H9 (cell line): ENCODE results near the gene HHATL. TPM values are rescaled to one million over a fixed set of nuclear protein-coding genes. Genes with fewer than 3 reads are reported as not detected.

Source experiments
- DNase-seq: peaks from one replicate; pipeline ENCODE4 v3.0.0-alpha.2; 2017
- H2AFZ ChIP-seq: one replicate; pipeline ENCODE4 v1.6.1; 2013; ENCODE audit warnings: mild to moderate bottlenecking, low read length, control low read depth, moderate library complexity
- H2AK5ac ChIP-seq: 2 replicates; pipeline ENCODE4 v1.6.1; 2013; ENCODE audit warnings: low read length, control low read depth, mixed read lengths; ENCODE audit not compliant: insufficient read length
- H2BK120ac ChIP-seq: one replicate; pipeline ENCODE4 v1.6.1; 2013; ENCODE audit warnings: low read depth, mild to moderate bottlenecking, low read length, control low read depth, inconsistent platforms; ENCODE audit not compliant: poor library complexity, severe bottlenecking
- H2BK12ac ChIP-seq: 2 replicates; pipeline ENCODE4 v1.6.1; 2013; ENCODE audit warnings: low read length, control low read depth, mixed read lengths, low read depth; ENCODE audit not compliant: insufficient read length
- H2BK15ac ChIP-seq: 2 replicates; pipeline ENCODE4 v1.6.1; 2013; ENCODE audit warnings: low read depth, low read length, control low read depth
- H2BK20ac ChIP-seq: one replicate; pipeline ENCODE4 v1.6.1; 2013; ENCODE audit warnings: low read depth, mild to moderate bottlenecking, low read length, control low read depth, inconsistent platforms; ENCODE audit not compliant: poor library complexity, severe bottlenecking
- H2BK5ac ChIP-seq: 2 replicates; pipeline ENCODE4 v1.6.1; 2013; ENCODE audit warnings: low read length, control low read depth, mixed read lengths; ENCODE audit not compliant: insufficient read length
- H3K14ac ChIP-seq: 2 replicates; pipeline ENCODE4 v1.6.1; 2013; ENCODE audit warnings: low read length, control low read depth; ENCODE audit not compliant: insufficient read depth
- H3K18ac ChIP-seq: 2 replicates; pipeline ENCODE4 v1.6.1; 2013; ENCODE audit warnings: low read depth, mild to moderate bottlenecking, mixed read lengths, low read length, control low read depth; ENCODE audit not compliant: insufficient read length
- H3K23ac ChIP-seq: 2 replicates; pipeline ENCODE4 v1.6.1; 2013; ENCODE audit warnings: low read length, control low read depth, mixed read lengths, low read depth; ENCODE audit not compliant: insufficient read length
- H3K23me2 ChIP-seq: 2 replicates; pipeline ENCODE4 v1.6.1; 2013; ENCODE audit warnings: low read depth, mild to moderate bottlenecking, mixed read lengths, low read length, control low read depth; ENCODE audit not compliant: insufficient read length, poor library complexity, severe bottlenecking
- H3K27ac ChIP-seq: 2 replicates; pipeline ENCODE4 v1.5.1; 2013; ENCODE audit warnings: low read length, control low read depth, mixed read lengths, low read depth; ENCODE audit not compliant: insufficient read length
- H3K27me3 ChIP-seq: 2 replicates; pipeline ENCODE4 v1.6.1; 2013; ENCODE audit warnings: low read length, control low read depth, inconsistent platforms; ENCODE audit not compliant: insufficient read depth
- H3K4ac ChIP-seq: 2 replicates; pipeline ENCODE4 v1.6.1; 2013; ENCODE audit warnings: low read depth, mild to moderate bottlenecking, control low read depth, inconsistent platforms, low read length, moderate library complexity
- H3K4me1 ChIP-seq: 2 replicates; pipeline ENCODE4 v1.6.1; 2013; ENCODE audit warnings: low read length, control low read depth, inconsistent platforms; ENCODE audit not compliant: insufficient read depth
- H3K4me2 ChIP-seq: 2 replicates; pipeline ENCODE4 v1.6.1; 2013; ENCODE audit warnings: low read length, control low read depth, mixed read lengths; ENCODE audit not compliant: insufficient read length, insufficient read depth
- H3K56ac ChIP-seq: 2 replicates; pipeline ENCODE4 v1.6.1; 2013; ENCODE audit warnings: low read depth, mild to moderate bottlenecking, mixed read lengths, low read length, control low read depth; ENCODE audit not compliant: insufficient read length
- H3K79me1 ChIP-seq: 2 replicates; pipeline ENCODE4 v1.6.1; 2013; ENCODE audit warnings: low read depth, mild to moderate bottlenecking, moderate library complexity, low read length, control low read depth, inconsistent platforms; ENCODE audit not compliant: insufficient read depth, poor library complexity, severe bottlenecking
- H3K79me2 ChIP-seq: 2 replicates; pipeline ENCODE4 v1.6.1; 2013; ENCODE audit warnings: low read length, control low read depth, inconsistent platforms; ENCODE audit not compliant: insufficient read depth
- H3K9ac ChIP-seq: 2 replicates; pipeline ENCODE4 v1.6.1; 2013; ENCODE audit warnings: low read length, control low read depth, mixed read lengths; ENCODE audit not compliant: insufficient read length; ENCODE audit errors: extremely low read depth
- H3K9me3 ChIP-seq: one replicate; pipeline ENCODE4 v1.6.1; 2013; ENCODE audit warnings: low read depth, low read length, inconsistent platforms; ENCODE audit not compliant: control insufficient read depth
- H3T11ph ChIP-seq: one replicate; pipeline ENCODE4 v1.6.1; 2013; ENCODE audit warnings: mild to moderate bottlenecking, low read length, control low read depth, inconsistent platforms
- H4K20me1 ChIP-seq: one replicate; pipeline ENCODE4 v1.6.1; 2013; ENCODE audit not compliant: control insufficient read depth, insufficient read length, insufficient read depth
- H4K5ac ChIP-seq: 2 replicates; pipeline ENCODE4 v1.6.1; 2013; ENCODE audit warnings: low read depth, mild to moderate bottlenecking, mixed read lengths, low read length, control low read depth; ENCODE audit not compliant: insufficient read length
- H4K8ac ChIP-seq: replicated peaks from 2 replicates; pipeline ENCODE4 v1.6.1; 2013; ENCODE audit warnings: low read length, control low read depth, mixed read lengths, low read depth; ENCODE audit not compliant: insufficient read length
- H4K91ac ChIP-seq: 2 replicates; pipeline ENCODE4 v1.6.1; 2013; ENCODE audit warnings: low read depth, mild to moderate bottlenecking, moderate library complexity, mixed read lengths, low read length, control low read depth; ENCODE audit not compliant: insufficient read length
- H3K27ac Mint-ChIP-seq, 3 experiments: 2 replicates in 2 of 3; 3 replicates in 1 of 3; pipeline ENCODE4 v1.8.0; 2020 to 2021; ENCODE audit warnings: mixed read lengths in 3 of 3, mild to moderate bottlenecking in 1 of 3, moderate library complexity in 1 of 3
- H3K27me3 Mint-ChIP-seq: 2 replicates; pipeline ENCODE4 v1.8.0; 2021; ENCODE audit warnings: low read depth, mild to moderate bottlenecking, moderate library complexity, mixed read lengths
- H3K36me3 Mint-ChIP-seq, 3 experiments: 2 replicates in 2 of 3; 3 replicates in 1 of 3; pipeline ENCODE4 v1.8.0; 2020 to 2021; ENCODE audit warnings: low read depth in 3 of 3, mixed read lengths in 3 of 3; ENCODE audit not compliant: insufficient read depth in 1 of 3
- H3K4me1 Mint-ChIP-seq, 2 experiments: 2 replicates each; pipeline ENCODE4 v1.8.0; 2020; ENCODE audit warnings: mixed read lengths in 2 of 2
- H3K4me3 Mint-ChIP-seq, 2 experiments: 2 replicates in 1 of 2; 3 replicates in 1 of 2; pipeline ENCODE4 v1.8.0; 2020 to 2021; ENCODE audit warnings: mild to moderate bottlenecking in 2 of 2, mixed read lengths in 2 of 2, moderate library complexity in 1 of 2
- H3K9me3 Mint-ChIP-seq, 2 experiments: 2 replicates in 1 of 2; 3 replicates in 1 of 2; pipeline ENCODE4 v1.8.0; 2020; ENCODE audit warnings: mild to moderate bottlenecking in 2 of 2, mixed read lengths in 2 of 2, moderate library complexity in 1 of 2
- WGBS: extraction: QIAGEN DNeasy Blood & Tissue Kit; methylation state at CpG from one replicate; pipeline ENCODE4 v1.1.7; 2013; ENCODE audit warnings: missing lambda C conversion rate, low lambda C conversion rate, mixed read lengths; ENCODE audit not compliant: insufficient read length; ENCODE audit errors: extremely low coverage; 5-methylcytosine and 5-hydroxymethylcytosine counted together
- total RNA-seq: library from RNA; stranded (reverse); gene quantifications from 2 replicates; pipeline ENCODE4 v1.2.1, GENCODE V29; 2021
- TF ChIP-seq, protein P1 (sequence below): fragments of 200-600 bp; sonication (generic); conservative IDR thresholded peaks from 3 replicates; pipeline ENCODE4 v1.8.0; 2021; ENCODE audit warnings: antibody characterized with exemption, mild to moderate bottlenecking

HHATL gene
- total RNA-seq, 1 experiment from 2014 or later = 0.46 TPM

GRCh38 chr3:42728056-42728455, 25.5 kb upstream of the HHATL start:
- no peaks in the 10 kb centered on the region; the same call in 1 of the 2 replicates for H3K4me1 ChIP-seq
- no peak overlapping the region for H3K14ac ChIP-seq
- peak; percentile 20 for DNase-seq
- no peak overlapping the region for H3K4me2 ChIP-seq
- H2BK20ac ChIP-seq = no peak overlapping the region
- Mint-ChIP-seq H3K27me3 (peaks cover 3% of the 10 kb centered on the region), H3K27ac (no peak overlapping the region), H3K36me3 (no peaks in the 10 kb centered on the region), H3K4me3 (no peak overlapping the region), H3K4me1 (peaks cover 20 to 24% of the 10 kb centered on the region in 2 experiments), H3K9me3 (no peaks in the 10 kb centered on the region)
- H2BK120ac ChIP-seq = no peak overlapping the region
- no peak overlapping the region for H3T11ph ChIP-seq
- H4K91ac ChIP-seq = no peak overlapping the region
- no peak overlapping the region for H2AK5ac ChIP-seq
- H3K18ac ChIP-seq = no peak overlapping the region
- H3K27me3 ChIP-seq = no peaks in the 10 kb centered on the region
- H4K20me1 ChIP-seq = no peaks in the 10 kb centered on the region
- TF ChIP-seq, protein P1, sequence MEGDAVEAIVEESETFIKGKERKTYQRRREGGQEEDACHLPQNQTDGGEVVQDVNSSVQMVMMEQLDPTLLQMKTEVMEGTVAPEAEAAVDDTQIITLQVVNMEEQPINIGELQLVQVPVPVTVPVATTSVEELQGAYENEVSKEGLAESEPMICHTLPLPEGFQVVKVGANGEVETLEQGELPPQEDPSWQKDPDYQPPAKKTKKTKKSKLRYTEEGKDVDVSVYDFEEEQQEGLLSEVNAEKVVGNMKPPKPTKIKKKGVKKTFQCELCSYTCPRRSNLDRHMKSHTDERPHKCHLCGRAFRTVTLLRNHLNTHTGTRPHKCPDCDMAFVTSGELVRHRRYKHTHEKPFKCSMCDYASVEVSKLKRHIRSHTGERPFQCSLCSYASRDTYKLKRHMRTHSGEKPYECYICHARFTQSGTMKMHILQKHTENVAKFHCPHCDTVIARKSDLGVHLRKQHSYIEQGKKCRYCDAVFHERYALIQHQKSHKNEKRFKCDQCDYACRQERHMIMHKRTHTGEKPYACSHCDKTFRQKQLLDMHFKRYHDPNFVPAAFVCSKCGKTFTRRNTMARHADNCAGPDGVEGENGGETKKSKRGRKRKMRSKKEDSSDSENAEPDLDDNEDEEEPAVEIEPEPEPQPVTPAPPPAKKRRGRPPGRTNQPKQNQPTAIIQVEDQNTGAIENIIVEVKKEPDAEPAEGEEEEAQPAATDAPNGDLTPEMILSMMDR = no peak
- H3K9me3 ChIP-seq = no peaks in the 10 kb centered on the region
- no peaks in the 10 kb centered on the region for H3K79me2 ChIP-seq
- no peak overlapping the region for H4K5ac ChIP-seq
- H3K23me2 ChIP-seq = no peaks in the 10 kb centered on the region
- WGBS = no CpG with 5 or more reads among the region's 3 CpGs
- no peak overlapping the region for H3K4ac ChIP-seq
- no peak overlapping the region for H2BK15ac ChIP-seq
- H3K9ac ChIP-seq = no peak overlapping the region
- H4K8ac ChIP-seq = no peak overlapping the region
- no peak overlapping the region for H3K27ac ChIP-seq
- no peak overlapping the region for H3K56ac ChIP-seq
- no peak overlapping the region for H2BK12ac ChIP-seq
- H3K79me1 ChIP-seq = no peaks in the 10 kb centered on the region
- no peak overlapping the region for H3K23ac ChIP-seq
- no peak overlapping the region for H2AFZ ChIP-seq
- no peak overlapping the region for H2BK5ac ChIP-seq
